RCC 7860 (cell line): ENCODE measurements around the gene CPNE7.
"Not testable (repeated sequence)": the region's sequence is repeated elsewhere in the genome, so short reads cannot be mapped to it uniquely, and the experiment has no call there.

ENCODE experiments used
- DNase-seq: peaks from one replicate; pipeline ENCODE4 v3.0.0-alpha.2; 2015; ENCODE audit warnings: low spot score
- FAIRE-seq: peaks from 2 replicates; lab custom pipeline; 2012; peaks lifted over from hg19 to GRCh38; lab: Jason Lieb, UNC

CPNE7 gene

GRCh38 chr16:89581045-89581695 is 5.6 kb downstream of the CPNE7 start:
- FAIRE-seq: peak; percentile 97
- peak; percentile 97 for DNase-seq

- DNase-seq: peak; percentile 78
- FAIRE-seq: peak; percentile 85
These were observed 6.5 kb downstream of the CPNE7 start for GRCh38 chr16:89581861-89582563.

- no peak for DNase-seq
These were observed 7.1 kb downstream of the CPNE7 start for GRCh38 chr16:89582614-89583196.

DNA sequence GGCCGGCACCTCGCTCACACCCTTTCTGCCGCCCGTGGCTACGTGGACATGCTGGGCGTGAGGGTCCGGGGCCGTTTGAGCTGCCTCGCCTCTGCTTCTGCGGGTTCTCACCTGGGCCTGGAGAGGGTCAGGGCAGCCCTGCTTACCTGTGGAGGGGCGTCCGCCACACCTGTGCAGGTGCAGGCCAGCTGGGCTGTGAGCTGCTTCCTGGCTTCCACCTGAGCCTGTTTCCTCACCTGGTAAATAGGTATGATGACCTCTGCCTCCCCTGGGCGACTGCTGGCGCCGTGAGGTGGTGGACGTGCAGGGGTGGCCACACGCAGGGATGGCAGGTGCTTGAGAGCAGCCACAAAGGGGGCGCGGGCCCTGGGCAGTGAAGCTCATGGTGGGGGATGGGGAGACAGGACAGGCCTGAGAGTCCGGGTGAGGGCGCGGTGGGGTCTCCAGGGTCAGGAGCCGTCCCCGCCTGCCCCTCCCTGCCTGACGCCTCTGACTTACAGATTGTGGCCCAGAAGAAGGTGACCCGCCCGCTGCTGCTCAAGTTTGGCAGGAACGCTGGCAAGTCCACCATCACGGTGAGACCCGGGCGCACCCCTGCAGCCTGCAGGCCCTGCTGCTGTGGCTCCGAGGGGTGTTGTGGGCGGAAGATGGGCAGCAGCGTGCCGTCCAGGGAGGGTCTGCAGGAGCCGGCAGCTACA is 7.8 kb downstream of the CPNE7 start:
- FAIRE-seq (no peak), DNase-seq (no peak)

More at GRCh38 chr16:89582614-89583196, 7.1 kb downstream of the CPNE7 start:
- no peak for FAIRE-seq

DNA sequence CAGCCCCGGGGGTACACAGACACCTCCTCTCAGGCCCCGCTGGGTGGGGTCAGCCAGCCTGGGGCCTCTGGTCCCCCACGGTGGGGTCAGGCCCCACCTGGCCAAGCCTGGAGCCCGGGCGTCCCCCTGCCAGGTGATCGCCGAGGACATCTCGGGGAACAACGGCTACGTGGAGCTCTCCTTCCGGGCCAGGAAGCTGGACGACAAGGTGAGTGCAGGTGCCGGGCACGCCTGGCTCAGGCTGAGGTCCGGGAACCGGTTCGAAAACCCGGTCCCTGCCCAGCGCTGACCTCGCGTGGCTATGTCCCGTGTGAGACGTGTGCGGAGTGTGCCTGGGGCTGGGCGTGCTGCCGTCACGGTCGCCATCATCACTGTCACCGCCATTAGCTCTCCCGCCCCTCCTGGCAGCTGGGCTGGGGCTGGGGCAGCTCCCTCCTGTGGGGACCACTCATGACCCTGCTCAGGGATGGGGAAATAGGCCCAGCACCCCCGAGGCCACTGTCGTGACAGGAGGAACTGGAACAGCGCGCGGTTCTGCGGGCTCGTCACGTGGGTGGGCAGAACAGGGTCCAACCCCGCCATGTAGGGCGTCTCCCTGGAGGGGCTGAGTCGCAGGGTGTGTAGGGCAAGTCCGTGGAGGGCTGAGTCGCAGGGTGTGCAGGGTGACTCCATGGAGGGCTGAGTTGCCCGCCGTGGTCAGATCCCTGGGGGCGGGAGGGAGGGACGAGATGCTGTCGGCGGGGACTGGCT is 8.5 kb downstream of the CPNE7 start:
- DNase-seq: no peak
- FAIRE-seq: no peak

DNA sequence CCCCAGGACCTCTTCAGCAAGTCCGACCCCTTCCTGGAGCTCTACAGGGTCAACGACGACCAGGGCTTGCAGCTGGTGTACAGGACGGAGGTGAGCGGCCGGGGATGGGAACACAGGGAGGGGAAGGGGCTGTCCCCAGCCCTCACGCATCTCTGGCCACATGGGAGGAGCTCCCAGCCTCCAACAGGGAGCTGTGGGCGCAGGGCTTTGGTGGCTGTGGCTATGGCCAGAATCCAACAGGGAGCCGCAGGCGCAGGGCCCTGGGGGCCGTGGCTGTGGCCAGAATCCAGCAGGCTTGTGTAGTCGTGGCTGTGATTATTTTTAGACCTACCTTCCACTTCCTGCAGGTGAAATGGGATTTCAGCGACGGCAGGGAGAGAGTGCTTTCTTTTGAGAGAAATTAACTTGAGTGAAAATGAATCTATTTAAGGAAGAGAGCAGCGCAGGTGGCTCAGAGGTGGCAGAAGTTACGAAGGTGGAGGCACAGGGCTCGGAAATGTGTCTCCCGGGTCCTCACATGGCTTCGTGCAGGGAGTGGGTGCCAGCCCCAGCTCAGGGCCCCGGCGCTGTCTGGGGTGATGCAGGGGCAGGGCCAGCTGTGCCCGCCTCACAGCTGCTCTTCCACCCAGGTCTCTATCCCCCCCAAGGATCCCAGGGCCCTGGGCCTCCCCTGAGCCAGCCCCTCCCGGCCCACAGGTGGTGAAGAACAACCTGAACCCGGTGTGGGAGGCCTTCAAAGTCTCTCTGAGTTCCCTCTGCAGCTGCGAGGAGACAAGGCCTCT is 9.4 kb downstream of the CPNE7 start:
- DNase-seq (no peak), FAIRE-seq (no peak)

DNA sequence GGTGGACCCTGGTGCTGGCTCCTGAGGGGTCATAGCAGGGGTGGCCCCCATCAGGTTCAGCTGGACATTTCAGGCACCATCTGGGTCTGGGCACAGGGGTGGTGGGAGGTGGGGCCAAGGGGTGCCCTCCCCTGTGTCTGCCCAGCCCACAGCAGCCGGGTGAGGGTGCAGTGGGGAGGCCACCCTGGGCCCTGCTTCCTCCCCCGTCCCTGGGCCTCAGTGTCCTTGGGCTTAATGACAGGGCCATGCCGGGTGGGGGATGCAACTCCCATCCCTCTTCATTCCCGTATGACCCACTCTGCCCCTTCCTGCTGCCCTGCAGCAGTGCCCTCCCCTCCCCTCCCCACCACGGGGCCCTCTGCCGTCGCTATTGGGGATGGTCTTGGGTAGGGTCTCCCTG is 10.7 kb downstream of the CPNE7 start:
- DNase-seq (no peak), FAIRE-seq (no peak)

DNA sequence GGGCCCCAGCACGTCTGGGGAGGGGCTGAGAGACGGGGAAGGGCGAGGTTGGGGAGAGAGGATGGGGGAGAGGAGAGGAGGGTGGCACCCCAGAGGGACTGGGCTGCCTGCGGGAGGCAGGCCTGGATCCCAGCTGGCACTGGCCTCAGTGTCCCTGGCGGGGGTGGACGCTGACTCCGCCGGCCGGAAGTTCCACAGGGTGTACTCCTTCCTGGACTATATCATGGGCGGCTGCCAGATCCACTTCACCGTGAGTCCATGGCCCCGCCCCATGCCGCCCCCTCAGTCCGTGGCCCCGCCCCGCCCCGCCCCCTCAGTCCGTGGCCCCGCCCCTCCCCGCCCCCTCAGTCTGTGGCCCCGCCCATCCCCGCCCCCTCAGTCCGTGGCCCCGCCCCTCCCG is 11.3 kb downstream of the CPNE7 start:
- FAIRE-seq (no peak), DNase-seq (no peak)

DNA sequence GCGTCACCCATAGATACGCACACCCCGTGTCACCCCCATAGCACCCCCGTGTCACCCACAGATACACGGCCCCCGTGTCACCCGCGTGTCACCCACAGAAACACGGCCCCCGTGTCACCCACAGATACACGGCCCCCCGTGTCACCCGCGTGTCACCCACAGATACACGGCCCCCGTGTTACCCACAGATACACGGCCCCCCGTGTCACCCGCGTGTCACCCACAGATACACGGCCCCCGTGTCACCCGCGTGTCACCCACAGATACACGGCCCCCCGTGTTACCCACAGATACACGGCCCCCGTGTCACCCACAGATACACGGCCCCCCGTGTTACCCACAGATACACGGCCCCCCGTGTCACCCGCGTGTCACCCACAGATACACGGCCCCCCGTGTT is 12.1 kb downstream of the CPNE7 start:
- FAIRE-seq: not testable (repeated sequence)

DNA sequence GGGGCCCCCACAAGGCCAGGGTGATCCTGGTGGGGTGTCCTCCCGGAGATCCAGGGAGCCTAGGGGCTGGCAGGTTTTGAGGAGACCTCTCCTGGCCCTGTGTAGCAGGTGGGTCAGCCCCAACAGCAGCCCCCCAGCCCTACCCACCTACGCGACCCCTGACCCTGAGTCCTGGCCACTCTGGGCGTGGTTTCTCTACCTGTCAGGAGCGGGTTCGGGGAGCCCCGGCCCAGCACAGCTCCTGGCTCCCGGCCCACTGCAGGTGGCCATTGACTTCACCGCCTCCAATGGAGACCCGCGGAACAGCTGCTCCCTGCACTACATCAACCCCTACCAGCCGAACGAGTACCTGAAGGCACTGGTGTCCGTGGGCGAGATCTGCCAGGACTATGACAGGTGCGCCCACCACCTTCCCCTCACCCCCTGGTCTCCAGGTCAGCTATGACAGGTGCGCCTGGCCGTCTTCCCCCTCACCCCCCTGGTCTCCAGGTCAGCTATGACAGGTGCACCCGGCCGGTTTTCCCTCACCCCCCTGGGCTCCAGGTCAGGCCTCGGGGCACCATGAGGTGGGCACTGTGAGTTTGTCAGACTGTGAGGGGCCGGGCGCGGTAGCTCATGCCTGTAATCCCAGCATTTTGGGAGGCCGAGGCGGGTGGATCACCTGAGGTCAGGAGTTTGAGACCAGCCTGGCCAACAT is 13.0 kb downstream of the CPNE7 start:
- no peak for FAIRE-seq
- DNase-seq: no peak

More for the DNA sequence above, 12.1 kb downstream of the CPNE7 start:
- DNase-seq: not testable (repeated sequence)

DNA sequence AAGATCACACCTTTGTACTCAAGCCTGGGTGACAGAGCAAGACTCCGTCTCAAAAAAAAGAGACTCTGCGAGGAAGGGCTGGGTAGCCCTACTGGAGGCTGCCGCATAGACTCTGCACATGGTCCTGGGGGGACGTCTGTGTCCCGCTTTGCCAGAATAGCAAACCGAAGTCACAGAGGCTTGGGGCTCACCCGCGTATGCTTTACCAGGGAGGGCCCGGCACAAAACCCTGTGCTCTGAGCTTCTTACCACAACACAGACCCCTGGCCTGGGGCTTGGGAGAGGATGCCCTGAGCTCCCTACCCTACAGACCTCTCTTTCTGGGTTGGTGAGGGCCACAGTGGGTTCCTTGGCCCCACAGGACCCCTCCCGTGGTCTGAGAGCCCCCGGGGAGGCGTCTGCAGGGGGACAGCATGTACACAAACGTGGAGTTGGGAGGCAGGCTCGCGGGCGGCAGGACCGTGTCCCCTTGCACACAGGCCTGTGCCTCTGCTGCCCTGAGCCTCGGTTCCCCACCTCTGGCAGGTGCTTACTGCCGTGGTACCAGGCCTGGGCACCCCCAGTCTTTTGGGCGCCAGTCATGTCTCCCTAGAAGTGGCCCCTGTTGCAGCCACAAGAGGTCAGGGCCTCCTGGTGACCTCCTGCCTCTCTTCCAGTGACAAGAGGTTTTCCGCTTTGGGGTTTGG is 13.8 kb downstream of the CPNE7 start:
- FAIRE-seq (no peak), DNase-seq (no peak)

- no peak for FAIRE-seq
- no peak for DNase-seq
These were observed 18.3 kb downstream of the CPNE7 start for GRCh38 chr16:89593841-89594240.

DNA sequence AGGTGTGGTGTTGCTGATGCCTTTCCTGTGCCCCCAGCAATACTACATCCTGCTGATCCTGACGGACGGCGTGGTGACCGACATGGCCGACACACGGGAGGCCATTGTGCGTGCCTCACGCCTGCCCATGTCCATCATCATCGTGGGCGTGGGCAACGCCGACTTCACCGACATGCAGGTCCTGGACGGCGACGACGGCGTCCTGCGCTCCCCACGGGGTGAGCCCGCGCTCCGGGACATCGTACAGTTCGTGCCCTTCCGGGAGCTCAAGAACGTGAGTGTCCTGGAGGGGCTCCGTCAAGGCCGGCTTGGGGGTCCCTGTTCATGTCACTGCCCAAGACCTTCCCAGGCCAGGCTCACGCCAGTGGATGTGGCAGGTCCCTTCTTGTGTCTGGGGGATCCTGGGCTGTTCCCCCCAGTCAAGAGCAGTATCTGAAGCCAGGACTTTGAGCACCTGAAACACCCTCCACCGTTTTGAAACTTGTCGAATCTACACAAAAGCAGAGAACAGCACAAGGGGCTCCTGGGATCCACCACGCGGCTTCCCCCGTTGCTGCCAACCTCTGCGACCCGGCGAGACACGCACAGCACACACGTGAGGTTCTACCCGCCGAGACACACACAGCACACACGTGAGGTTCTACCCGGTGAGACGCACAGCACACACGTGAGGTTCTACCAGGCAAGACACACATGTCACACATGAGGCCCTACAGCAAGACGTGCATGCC is 19.9 kb downstream of the CPNE7 start:
- no peak for DNase-seq
- no peak for FAIRE-seq

GRCh38 chr16:89596061-89596689 is 20.6 kb downstream of the CPNE7 start:
- FAIRE-seq (no peak), DNase-seq (no peak)

- FAIRE-seq: no peak
- DNase-seq: no peak
These were observed 21.5 kb downstream of the CPNE7 start for GRCh38 chr16:89596957-89597649.

GRCh38 chr16:89598199-89598598 is 22.6 kb downstream of the CPNE7 start:
- DNase-seq: no peak
- no peak for FAIRE-seq

DNA sequence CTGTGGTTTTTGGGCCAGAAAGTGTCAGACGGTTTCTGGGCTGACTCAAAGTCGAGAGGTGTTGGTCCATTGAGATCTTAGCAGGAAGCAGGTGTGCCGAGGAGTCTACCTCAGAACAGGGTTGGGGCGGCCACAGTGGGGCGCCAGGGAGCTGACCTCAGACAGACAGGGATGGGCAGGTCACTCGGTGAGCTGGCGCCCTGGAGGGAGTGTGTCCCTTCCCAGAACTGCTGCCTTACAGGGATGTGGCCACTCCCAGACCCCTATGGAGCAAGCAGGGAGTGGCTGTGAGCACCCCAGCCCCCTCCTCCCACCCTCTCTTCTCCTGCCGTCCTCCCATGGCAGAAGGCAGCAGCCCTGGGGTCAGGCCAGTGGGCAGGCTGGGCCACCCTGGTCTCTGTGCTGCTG is 23.9 kb downstream of the CPNE7 start:
- FAIRE-seq (no peak), DNase-seq (peak; percentile 34)
